Heart right ventricle (tissue), 16 donors: ENCODE measurements around the gene EHD2. TPM values are rescaled to one million over a fixed set of nuclear protein-coding genes. Genes with fewer than 3 reads are reported as not detected.

Experiments used
- ATAC-seq, 8 donors: fragments of 200-7000 bp; cut with Tn5 transposase; one replicate each; pipeline ENCODE4 v1.9.1; 2020; ENCODE audit warnings: mild to moderate bottlenecking in 8 of 8, moderate library complexity in 8 of 8, moderate number of reproducible peaks in 1 of 8
- DNase-seq, 2 donors: peaks; one replicate each; pipeline ENCODE4 v3.0.0-alpha.2; 2020
- H3K27ac ChIP-seq, 10 donors: fragments of 200-600 bp; sonication (generic) in 2 of 10; one replicate each; pipeline versions ENCODE4 v1.5.0 to v1.8.0; 2020 to 2022; ENCODE audit warnings: mild to moderate bottlenecking in 3 of 10
- H3K27me3 ChIP-seq, 7 donors: fragments of 200-600 bp; one replicate each; pipeline ENCODE4 v1.8.0; 2021 to 2022; ENCODE audit warnings: mild to moderate bottlenecking in 2 of 7
- H3K36me3 ChIP-seq, 9 donors: fragments of 200-600 bp; sonication (generic) in 1 of 9; one replicate each; pipeline versions ENCODE4 v1.5.0 to v1.8.0; 2020 to 2022; ENCODE audit warnings: mild to moderate bottlenecking in 2 of 9
- H3K4me1 ChIP-seq, 9 donors: fragments of 200-600 bp; sonication (generic) in 1 of 9; one replicate each; pipeline versions ENCODE4 v1.5.0 to v1.8.0; 2020 to 2022; ENCODE audit warnings: mild to moderate bottlenecking in 4 of 9
- H3K4me3 ChIP-seq, 10 donors: fragments of 200-600 bp; sonication (generic) in 2 of 10; one replicate each; pipeline versions ENCODE4 v1.5.0 to v1.8.0; 2020 to 2022; ENCODE audit warnings: mild to moderate bottlenecking in 7 of 10, moderate library complexity in 2 of 10
- H3K9me3 ChIP-seq, 11 donors: fragments of 200-600 bp in 10 of 11; sonication (generic) in 2 of 11; one replicate each; pipeline versions ENCODE4 v1.5.0 to v1.8.0; 2013 to 2022; ENCODE audit warnings: mild to moderate bottlenecking in 2 of 11, control low read depth in 1 of 11, moderate library complexity in 1 of 11
- CTCF ChIP-seq, 9 donors: fragments of 200-600 bp; sonication (generic) in 2 of 9; IDR thresholded peaks; one replicate each; pipeline versions ENCODE4 v1.5.0 to v1.8.0; 2021 to 2022; ENCODE audit warnings: antibody characterized with exemption in 9 of 9, mild to moderate bottlenecking in 5 of 9, moderate library complexity in 1 of 9
- WGBS, 2 donors: extraction: QIAGEN DNeasy Blood & Tissue Kit; methylation state at CpG; one replicate each; pipeline ENCODE4 v1.1.7; 2013; ENCODE audit warnings: inconsistent platforms in 1 of 2; 5-methylcytosine and 5-hydroxymethylcytosine counted together
- intact Hi-C, 10 donors: fragments of 100-400 bp; cut with DNase I; formaldehyde crosslinking; loops; one replicate each; pipeline versions ENCODE4 v1.11.1 to v1.14.2; 2022
- polyA plus RNA-seq, 2 donors: library from polyadenylated mRNA; stranded (reverse); fragments of 200-250 nt; gene quantifications; one replicate each; pipeline ENCODE4 v1.2.3, GENCODE V29; 2013
- total RNA-seq, 10 donors: library from RNA; stranded (reverse); fragmentation: NEBNext Ultra II Directional in 3 of 10; extraction: Animal tissue kit (Norgen Biotek cat#: 25700) in 3 of 10; gene quantifications; one replicate each; pipeline versions ENCODE4 v1.2.1 to v1.2.4, GENCODE V29; 2021 to 2023
- donor health status: Arrhythmogenic right ventricular cardiomyopathy.
- donor health status: ischemic (EF 13 %, LVEDD 7.1; RV severe dilation, severe dysfunction).
- donor health status: healthy with polysubstance abuse.
- donor health status: DM: no; HTN: yes; CAD: no.
- donor health status: DM: no; HTN: no; CAD: no.
- donor health status: ischemic (EF 25% LVEDD 6.9; RV normal size, moderate dysfunction).
- donor health status: ischemic (EF 25% LVEDD 5.7; RV mildly dilated, moderate dysfunction).
- donor health status: healthy.
- donor health status: DM: yes; HTN: yes; CAD: no.
- donor health status: Ischemic cardiomyopathy.
- donor health status: ischemic (EF 35%, LVEDD 5.7; RV mildly dilated, moderate dysfunction).
- donor health status: nonischemic (EF 11% LVEDD 7.7; RV severe dilation, severe dysfunction).
- donor health status: DM: yes; HTN: yes; CAD: no.
- donor health status: PGD.
- donor health status: ischemic (EF 29% LVEDD 5.4; RV normal size, mild dysfunction).
- donor health status: nonischemic (EF 23%, LVEDD 6.1; RV moderate dilation, normal function).

The EHD2 gene
- total and polyA plus RNA-seq, 12 donors, result 27.5 to 78.2 (median 47.5) TPM

GRCh38 chr19:47682939-47683338 lies 30.3 kb upstream of the EHD2 start:
- DNase-seq (no peak), ATAC-seq (no peak)
- intact Hi-C loops, result no loop called here
- no peak overlapping the region for H3K4me3 ChIP-seq
- no peak for TF ChIP-seq CTCF (IDR thresholded peaks at IDR 0.05)
- H3K4me1 ChIP-seq, result no peaks in the 10 kb centered on the region
- H3K9me3 ChIP-seq, result no peaks in the 10 kb centered on the region
- 64 to 73% methylated on average over 6 of the region's 6 CpGs for WGBS, 2 donors
- peaks cover 0 to 78% (median 15%) of the 10 kb centered on the region in 9 donors for H3K36me3 ChIP-seq
- H3K27ac ChIP-seq, result peak overlapping the region in 1 of 10 donors; percentile 16
- H3K27me3 ChIP-seq, result no peaks in the 10 kb centered on the region

- Histone ChIP-seq H3K4me1 (no peaks in the 10 kb centered on the region), H3K27me3 (no peaks in the 10 kb centered on the region), H3K4me3 (no peak overlapping the region), H3K9me3 (peaks cover 0 to 6% (median 0%) of the 10 kb centered on the region in 11 donors), H3K27ac (no peak overlapping the region), H3K36me3 (peaks cover 0 to 62% (median under 1%) of the 10 kb centered on the region in 9 donors)
- WGBS, 2 donors, result 89 to 92% methylated on average over 7 of the region's 7 CpGs
- DNase-seq, result no peak
- no peak for ATAC-seq
- intact Hi-C loops, result no loop called here
- no peak for TF ChIP-seq CTCF (IDR thresholded peaks at IDR 0.05)
Measured at GRCh38 chr19:47686679-47687450, 26.4 kb upstream of the EHD2 start.

- TF ChIP-seq CTCF (IDR thresholded peaks at IDR 0.05), result no peak
- ATAC-seq (no peak), DNase-seq (no peak)
- peaks cover 0 to 65% (median 6%) of the 10 kb centered on the region in 9 donors for H3K36me3 ChIP-seq
- no peaks in the 10 kb centered on the region for H3K27me3 ChIP-seq
- no peaks in the 10 kb centered on the region for H3K4me1 ChIP-seq
- no peak overlapping the region for H3K27ac ChIP-seq
- no peak overlapping the region for H3K4me3 ChIP-seq
- intact Hi-C loops, result no loop called here
- peaks cover 0 to 6% (median 0%) of the 10 kb centered on the region in 11 donors for H3K9me3 ChIP-seq
- WGBS, 2 donors, result 68 to 75% methylated on average over 7 of the region's 7 CpGs
Measured at GRCh38 chr19:47687906-47688305, 25.3 kb upstream of the EHD2 start.

GRCh38 chr19:47691090-47691489 lies 22.1 kb upstream of the EHD2 start:
- H3K4me3 ChIP-seq, result no peak overlapping the region
- 98 to 99% methylated on average over 5 of the region's 5 CpGs for WGBS, 2 donors
- H3K9me3 ChIP-seq, result peaks cover 0 to 6% (median 0%) of the 10 kb centered on the region in 11 donors
- no peak for DNase-seq
- H3K36me3 ChIP-seq, result peaks cover 0 to 63% (median 6%) of the 10 kb centered on the region in 9 donors
- no peaks in the 10 kb centered on the region for H3K4me1 ChIP-seq
- ATAC-seq, result no peak
- TF ChIP-seq CTCF (IDR thresholded peaks at IDR 0.05), result no peak
- H3K27me3 ChIP-seq, result no peaks in the 10 kb centered on the region
- no peak overlapping the region for H3K27ac ChIP-seq
- intact Hi-C loops, result loop anchor here in 4 of 10 donors (10.0 kb wide), 3 partner anchors 76 to 176 kb away; partner anchors contain the start of gene NAPA (in 2 of the 4)
